Posterior cingulate gyrus (tissue), 11 donors: ENCODE data around the gene BMF.

Source experiments
- DNase-seq, 10 donors: peaks; one replicate each; pipeline versions ENCODE4 v3.0.0 to v3.0.0-alpha.2; 2020 to 2021; ENCODE audit warnings: mixed read lengths in 3 of 10
- intact Hi-C: fragments of 100-400 bp; cut with DNase I; formaldehyde crosslinking; loops from one replicate; pipeline ENCODE4 v1.15.1; 2023

The BMF gene

GRCh38 chr15:40054855-40055575, 53.7 kb downstream of the BMF start:
- intact Hi-C loops = no loop called here
- DNase-seq = peak in 1 of 10 donors; percentile 83

- no peak for DNase-seq
- intact Hi-C loops = no loop called here
These were observed 54.1 kb downstream of the BMF start for GRCh38 chr15:40054605-40054854.

- intact Hi-C loops = no loop called here
- DNase-seq = peak in 1 of 10 donors; percentile 79
These were observed 54.7 kb downstream of the BMF start for GRCh38 chr15:40053831-40054604.

GRCh38 chr15:40053079-40053830, 55.4 kb downstream of the BMF start:
- DNase-seq = peak in 2 of 10 donors; percentile 6 to 20
- intact Hi-C loops = no loop called here

- intact Hi-C loops = no loop called here
- DNase-seq = no peak
These were observed 56.1 kb downstream of the BMF start for GRCh38 chr15:40052604-40053003.

- intact Hi-C loops = no loop called here
These were observed 56.9 kb downstream of the BMF start for GRCh38 chr15:40051616-40052415.

GRCh38 chr15:40050788-40051470, 57.8 kb downstream of the BMF start:
- peak in 1 of 10 donors; percentile 5 for DNase-seq
- intact Hi-C loops = no loop called here

More at GRCh38 chr15:40051616-40052415, 56.9 kb downstream of the BMF start:
- DNase-seq = peak in 1 of 10 donors; percentile 5

- DNase-seq = no peak
- intact Hi-C loops = no loop called here
These were observed 59.7 kb downstream of the BMF start for GRCh38 chr15:40048926-40049475.

- peak in 1 of 10 donors; percentile 72 for DNase-seq
- intact Hi-C loops = no loop called here
These were observed 60.4 kb downstream of the BMF start for GRCh38 chr15:40048211-40048792.

GRCh38 chr15:40047415-40048210, 61.1 kb downstream of the BMF start:
- DNase-seq = peak in 4 of 10 donors; percentile 39 to 89 (median 54)
- intact Hi-C loops = no loop called here

- peak in 1 of 10 donors; percentile 68 for DNase-seq
- intact Hi-C loops = no loop called here
These were observed 61.8 kb downstream of the BMF start for GRCh38 chr15:40046721-40047414.

GRCh38 chr15:40045572-40046217, 63.0 kb downstream of the BMF start:
- peak in 1 of 10 donors; percentile 72 for DNase-seq
- intact Hi-C loops = loop anchor here (1.0 to 2.0 kb wide), 2 partner anchors 59 to 229 kb away; no protein-coding TSS in a partner anchor

GRCh38 chr15:40044717-40045571, 63.7 kb downstream of the BMF start:
- intact Hi-C loops = loop anchor here (1.0 to 2.0 kb wide), 2 partner anchors 60 to 229 kb away; no protein-coding TSS in a partner anchor
- peak; percentile 68 to 97 (median 81) for DNase-seq

- intact Hi-C loops = loop anchor here (2.0 kb wide), 1 partner anchor 61 kb away; no protein-coding TSS in a partner anchor
- DNase-seq = no peak
These were observed 64.6 kb downstream of the BMF start for GRCh38 chr15:40043927-40044716.

- no peak for DNase-seq
- intact Hi-C loops = no loop called here
These were observed 65.8 kb downstream of the BMF start for GRCh38 chr15:40042791-40043320.
